ENCODE measurements around the gene VANGL2. TPM values are rescaled to one million over a fixed set of nuclear protein-coding genes. Genes with fewer than 3 reads are reported as not detected.

The VANGL2 gene
- total and polyA plus RNA-seq, 9 of the 15 experiments (the other 6 are each of a cell fraction or from before 2014, with no cell fraction given), result 0.28 to 4.0 (median 0.98) TPM

DNA sequence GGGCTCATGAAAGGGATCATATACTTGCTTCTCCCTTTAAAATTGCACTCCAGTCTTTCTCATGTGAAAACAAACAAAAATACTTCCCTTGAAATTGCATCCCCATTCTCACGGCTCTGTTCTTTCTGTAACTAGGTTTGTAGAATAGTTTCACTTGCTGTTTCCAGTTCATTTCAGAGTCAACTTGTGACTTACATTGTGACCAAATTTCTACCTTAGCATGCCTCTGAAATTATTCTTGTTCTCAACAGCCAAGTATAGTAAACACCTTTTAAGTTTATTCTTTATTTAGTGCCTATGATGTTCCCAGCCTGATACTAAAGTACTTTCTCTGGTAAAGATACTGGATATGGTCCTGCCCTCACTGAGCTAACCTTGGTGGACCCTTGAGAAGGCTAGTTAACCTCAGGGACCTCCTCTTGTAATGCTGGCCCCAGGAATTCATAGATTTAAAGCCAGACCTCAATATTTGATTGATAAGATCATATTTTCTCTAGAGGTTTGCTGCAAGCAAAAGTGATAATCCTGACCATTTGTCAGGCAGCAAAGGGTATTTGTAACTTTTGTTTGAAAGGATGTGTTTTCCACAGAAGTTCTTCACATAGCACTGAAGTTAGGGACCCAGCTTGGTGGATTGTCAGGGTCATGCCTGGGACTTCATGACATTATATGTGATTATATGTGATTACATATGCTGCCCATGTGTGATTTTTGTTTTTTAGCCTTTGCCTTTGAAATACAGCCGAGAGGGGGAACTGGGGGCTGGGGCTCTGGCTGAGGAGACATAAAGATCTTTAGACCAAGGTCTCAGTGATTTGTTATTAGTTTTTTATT, 29.6 kb downstream of the VANGL2 start (continued):
- TF ChIP-seq, protein P1, sequence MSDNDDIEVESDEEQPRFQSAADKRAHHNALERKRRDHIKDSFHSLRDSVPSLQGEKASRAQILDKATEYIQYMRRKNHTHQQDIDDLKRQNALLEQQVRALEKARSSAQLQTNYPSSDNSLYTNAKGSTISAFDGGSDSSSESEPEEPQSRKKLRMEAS (CRISPR knock-in tag; IDR thresholded peaks at IDR 0.05), result no peak
- no peak for TF ChIP-seq SMARCC2 (IDR thresholded peaks at IDR 0.05; ENCODE audit: low read depth)
- TF ChIP-seq ZBTB7A (IDR thresholded peaks at IDR 0.05; ENCODE audit: borderline replicate concordance, control insufficient read depth, low read depth, low read length), result no peak
- no peak for TF ChIP-seq ZNF133 (CRISPR knock-in tag; IDR thresholded peaks at IDR 0.05)
- TF ChIP-seq KLF6 (CRISPR knock-in tag; IDR thresholded peaks at IDR 0.05; ENCODE audit: borderline replicate concordance), result no peak
- TF ChIP-seq RBM34 (IDR thresholded peaks at IDR 0.05; ENCODE audit: borderline replicate concordance, insufficient read depth, low read length), result no peak
- TF ChIP-seq NR4A1 (CRISPR knock-in tag; IDR thresholded peaks at IDR 0.05), result no peak
- no peak for TF ChIP-seq NR4A1 (tag; IDR thresholded peaks at IDR 0.05)

GRCh38 chr1:160431006-160431405, 30.6 kb downstream of the VANGL2 start:
- no peak overlapping the region for H3K4me3 ChIP-seq
- no peaks in the 10 kb centered on the region for H4K20me1 ChIP-seq (replicated peaks; ENCODE audit: control insufficient read depth, insufficient read depth, low read length)
- intact Hi-C loops (cut with micrococcal nuclease) (no loop called here), in situ Hi-C loops (cut with MboI) (loop anchor here (5.0 kb wide), 1 partner anchor 251 kb away; no protein-coding TSS in a partner anchor)
- H3K4me1 ChIP-seq (replicated peaks in 1 of 2; ENCODE audit: control insufficient read depth in 2 of 2, insufficient read depth in 2 of 2, low read length in 2 of 2), result peaks cover 4 to 16% of the 10 kb centered on the region in 2 experiments; a peak in 4 of 5 replicates
- WGBS (ENCODE audit: insufficient coverage, low coverage, missing lambda C conversion rate), result 87% methylated on average over 5 of the region's 5 CpGs
- H3K36me3 ChIP-seq (ENCODE audit: control insufficient read depth, insufficient read depth, low read length), result no peaks in the 10 kb centered on the region
- ChIA-PET POLR2A (no interaction called here), CTCF (ENCODE audit: low intra/inter-chr PET ratio) (interaction anchor here (4.1 kb wide), 1 partner anchor 176 kb away, joined by 54 read pairs; no protein-coding TSS in a partner anchor)
- H3K4me2 ChIP-seq (ENCODE audit: insufficient read depth, low read length), result no peak overlapping the region
- ATAC-seq (no peak), FAIRE-seq (no peak), DNase-seq (ENCODE audit: extremely low read depth in 1 of 4, low spot score in 3 of 4) (no peak)
- no peaks in the 10 kb centered on the region for H3K27me3 ChIP-seq (ENCODE audit: control insufficient read depth in 2 of 2, insufficient read depth in 2 of 2, low read length in 2 of 2)
- H2AFZ ChIP-seq (ENCODE audit: low read depth, low read length), result no peak overlapping the region
- no peaks in the 10 kb centered on the region for H3K79me2 ChIP-seq (ENCODE audit: control insufficient read depth, insufficient read depth, low read length)
- H3K27ac ChIP-seq (ENCODE audit: extremely low read depth, low read depth, low read length), result no peak overlapping the region
- H3K9me1 ChIP-seq (ENCODE audit: control insufficient read depth, insufficient read depth, low read length), result no peaks in the 10 kb centered on the region
- H3K9me3 ChIP-seq (replicated peaks; ENCODE audit: control insufficient read depth, insufficient read depth, low read depth, low read length), result no peaks in the 10 kb centered on the region
- no peak overlapping the region for H3K9ac ChIP-seq (ENCODE audit: insufficient read depth in 1 of 2, low read depth in 2 of 2, low read length in 2 of 2)
- BruUV-seq (replicated peaks), result no TSS peak
- TF ChIP-seq SREBF1 (IDR thresholded peaks at IDR 0.05; ENCODE audit: borderline replicate concordance, low read depth, low read length) (no peak), CBFB (CRISPR knock-in tag; IDR thresholded peaks at IDR 0.05) (no peak)
- TF ChIP-seq, protein P2, sequence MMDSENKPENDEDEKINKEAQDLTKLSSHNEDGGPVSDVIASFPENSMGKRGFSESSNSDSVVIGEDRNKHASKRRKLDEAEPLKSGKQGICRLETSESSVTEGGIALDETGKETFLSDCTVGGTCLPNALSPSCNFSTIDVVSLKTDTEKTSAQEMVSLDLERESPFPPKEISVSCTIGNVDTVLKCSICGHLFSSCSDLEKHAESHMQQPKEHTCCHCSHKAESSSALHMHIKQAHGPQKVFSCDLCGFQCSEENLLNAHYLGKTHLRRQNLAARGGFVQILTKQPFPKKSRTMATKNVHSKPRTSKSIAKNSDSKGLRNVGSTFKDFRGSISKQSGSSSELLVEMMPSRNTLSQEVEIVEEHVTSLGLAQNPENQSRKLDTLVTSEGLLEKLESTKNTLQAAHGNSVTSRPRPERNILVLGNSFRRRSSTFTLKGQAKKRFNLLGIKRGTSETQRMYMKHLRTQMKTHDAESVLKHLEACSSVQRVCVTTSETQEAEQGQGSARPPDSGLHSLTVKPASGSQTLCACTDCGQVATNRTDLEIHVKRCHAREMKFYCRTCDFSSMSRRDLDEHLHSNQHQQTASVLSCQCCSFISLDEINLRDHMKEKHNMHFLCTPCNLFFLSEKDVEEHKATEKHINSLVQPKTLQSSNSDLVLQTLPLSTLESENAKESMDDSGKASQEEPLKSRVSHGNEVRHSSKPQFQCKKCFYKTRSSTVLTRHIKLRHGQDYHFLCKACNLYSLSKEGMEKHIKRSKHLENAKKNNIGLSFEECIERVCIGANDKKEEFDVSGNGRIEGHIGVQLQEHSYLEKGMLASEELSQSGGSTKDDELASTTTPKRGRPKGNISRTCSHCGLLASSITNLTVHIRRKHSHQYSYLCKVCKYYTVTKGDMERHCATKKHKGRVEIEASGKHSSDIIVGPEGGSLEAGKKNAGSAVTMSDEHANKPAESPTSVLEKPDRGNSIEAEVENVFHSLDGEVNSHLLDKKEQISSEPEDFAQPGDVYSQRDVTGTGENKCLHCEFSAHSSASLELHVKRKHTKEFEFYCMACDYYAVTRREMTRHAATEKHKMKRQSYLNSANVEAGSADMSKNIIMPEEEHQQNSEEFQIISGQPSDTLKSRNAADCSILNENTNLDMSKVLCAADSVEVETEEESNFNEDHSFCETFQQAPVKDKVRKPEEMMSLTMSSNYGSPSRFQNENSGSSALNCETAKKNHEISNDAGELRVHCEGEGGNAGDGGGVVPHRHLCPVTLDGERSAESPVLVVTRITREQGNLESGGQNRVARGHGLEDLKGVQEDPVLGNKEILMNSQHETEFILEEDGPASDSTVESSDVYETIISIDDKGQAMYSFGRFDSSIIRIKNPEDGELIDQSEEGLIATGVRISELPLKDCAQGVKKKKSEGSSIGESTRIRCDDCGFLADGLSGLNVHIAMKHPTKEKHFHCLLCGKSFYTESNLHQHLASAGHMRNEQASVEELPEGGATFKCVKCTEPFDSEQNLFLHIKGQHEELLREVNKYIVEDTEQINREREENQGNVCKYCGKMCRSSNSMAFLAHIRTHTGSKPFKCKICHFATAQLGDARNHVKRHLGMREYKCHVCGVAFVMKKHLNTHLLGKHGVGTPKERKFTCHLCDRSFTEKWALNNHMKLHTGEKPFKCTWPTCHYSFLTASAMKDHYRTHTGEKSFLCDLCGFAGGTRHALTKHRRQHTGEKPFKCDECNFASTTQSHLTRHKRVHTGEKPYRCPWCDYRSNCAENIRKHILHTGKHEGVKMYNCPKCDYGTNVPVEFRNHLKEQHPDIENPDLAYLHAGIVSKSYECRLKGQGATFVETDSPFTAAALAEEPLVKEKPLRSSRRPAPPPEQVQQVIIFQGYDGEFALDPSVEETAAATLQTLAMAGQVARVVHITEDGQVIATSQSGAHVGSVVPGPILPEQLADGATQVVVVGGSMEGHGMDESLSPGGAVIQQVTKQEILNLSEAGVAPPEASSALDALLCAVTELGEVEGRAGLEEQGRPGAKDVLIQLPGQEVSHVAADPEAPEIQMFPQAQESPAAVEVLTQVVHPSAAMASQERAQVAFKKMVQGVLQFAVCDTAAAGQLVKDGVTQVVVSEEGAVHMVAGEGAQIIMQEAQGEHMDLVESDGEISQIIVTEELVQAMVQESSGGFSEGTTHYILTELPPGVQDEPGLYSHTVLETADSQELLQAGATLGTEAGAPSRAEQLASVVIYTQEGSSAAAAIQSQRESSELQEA (IDR thresholded peaks at IDR 0.05; ENCODE audit: low read depth), result no peak

Measured in K562 (cell line).